Liver (tissue), 9 donors: ENCODE results near the gene ZSWIM4. TPM values are rescaled to one million over a fixed set of nuclear protein-coding genes. Genes with fewer than 3 reads are reported as not detected.

Source experiments
- DNase-seq: peaks from one replicate; pipeline ENCODE4 v3.0.0-alpha.2; 2017; ENCODE audit warnings: low spot score
- H3K27ac ChIP-seq, 2 donors: one replicate each; pipeline ENCODE4 v1.7.0; 2013; ENCODE audit warnings: inconsistent platforms in 2 of 2, low read length in 2 of 2, control low read depth in 1 of 2, low read depth in 1 of 2, mild to moderate bottlenecking in 1 of 2
- H3K27me3 ChIP-seq, 4 donors: one replicate each; pipeline versions ENCODE4 v1.6.1 to v1.7.0; 2013; ENCODE audit warnings: low read length in 3 of 4, inconsistent platforms in 1 of 4, mild to moderate bottlenecking in 1 of 4, moderate library complexity in 1 of 4; ENCODE audit not compliant: control insufficient read depth in 4 of 4, insufficient read depth in 4 of 4
- H3K36me3 ChIP-seq, 4 donors: one replicate each; pipeline versions ENCODE4 v1.6.1 to v1.7.0; 2013; ENCODE audit warnings: low read length in 3 of 4, mild to moderate bottlenecking in 3 of 4, low read depth in 1 of 4, moderate library complexity in 1 of 4; ENCODE audit not compliant: control insufficient read depth in 4 of 4, insufficient read depth in 3 of 4
- H3K4me1 ChIP-seq, 4 donors: one replicate each; pipeline versions ENCODE4 v1.6.1 to v1.7.0; 2013; ENCODE audit warnings: low read length in 3 of 4, mild to moderate bottlenecking in 3 of 4, moderate library complexity in 1 of 4; ENCODE audit not compliant: control insufficient read depth in 4 of 4, insufficient read depth in 4 of 4
- H3K4me3 ChIP-seq, 3 donors: one replicate each; pipeline versions ENCODE4 v1.6.1 to v1.7.0; 2013; ENCODE audit warnings: low read length in 3 of 3, control low read depth in 1 of 3, low read depth in 1 of 3, mild to moderate bottlenecking in 1 of 3
- H3K9ac ChIP-seq, 2 donors: one replicate each; pipeline ENCODE4 v1.7.0; 2013; ENCODE audit warnings: low read length in 2 of 2, mild to moderate bottlenecking in 2 of 2, moderate library complexity in 2 of 2, control low read depth in 1 of 2, low read depth in 1 of 2
- H3K9me3 ChIP-seq, 4 donors: one replicate each; pipeline versions ENCODE4 v1.6.1 to v1.7.0; 2013; ENCODE audit warnings: low read length in 3 of 4; ENCODE audit not compliant: control insufficient read depth in 4 of 4
- FOXA1 ChIP-seq: IDR thresholded peaks from 2 replicates; pipeline ENCODE4 v1.6.1; 2016; ENCODE audit warnings: antibody characterized with exemption
- FOXA2 ChIP-seq: IDR thresholded peaks from 2 replicates; pipeline ENCODE4 v1.6.1; 2016; ENCODE audit warnings: antibody characterized with exemption
- HNF4G ChIP-seq: IDR thresholded peaks from 2 replicates; pipeline ENCODE4 v1.6.1; 2016; ENCODE audit warnings: antibody characterized with exemption
- JUND ChIP-seq, 2 donors: IDR thresholded peaks; 2 replicates each; pipeline ENCODE4 v1.6.1; 2016; ENCODE audit warnings: antibody characterized with exemption in 2 of 2
- NR2F2 ChIP-seq: IDR thresholded peaks from 2 replicates; pipeline ENCODE4 v1.6.1; 2016; ENCODE audit warnings: antibody characterized with exemption
- RXRA ChIP-seq, 2 donors: IDR thresholded peaks; 2 replicates each; pipeline ENCODE4 v1.6.1; 2017 to 2018; ENCODE audit warnings: antibody characterized with exemption in 2 of 2, mild to moderate bottlenecking in 1 of 2
- SP1 ChIP-seq: IDR thresholded peaks from 2 replicates; pipeline ENCODE4 v1.6.1; 2018; ENCODE audit warnings: antibody characterized with exemption, mild to moderate bottlenecking
- YY1 ChIP-seq: IDR thresholded peaks from 2 replicates; pipeline ENCODE4 v1.6.1; 2016; ENCODE audit warnings: antibody characterized with exemption, mild to moderate bottlenecking
- WGBS: extraction: QIAGEN DNeasy Blood & Tissue Kit; methylation state at CpG from one replicate; pipeline ENCODE4 v1.1.7; 2013; 5-methylcytosine and 5-hydroxymethylcytosine counted together
- polyA plus RNA-seq, 2 donors: library from polyadenylated mRNA; stranded (reverse) in 1 of 2; unstranded in 1 of 2; fragments of 200-250 nt in 1 of 2; fragments of >200 nt in 1 of 2; fragmentation: Nextera tagmentation in 1 of 2; extraction: Ambion mirVana in 1 of 2; gene quantifications; one replicate each; pipeline versions ENCODE4 v1.2.1 to v1.2.3, GENCODE V29; 2013 to 2015
- total RNA-seq, 2 donors: library from RNA; depleted of rRNA; stranded (reverse); fragments of >200 nt; gene quantifications; one replicate each; pipeline ENCODE4 v1.2.3, GENCODE V29; 2014
- TF ChIP-seq, protein P1 (sequence below): fragments of 150-350 bp; IDR thresholded peaks from 2 replicates; pipeline ENCODE4 v1.5.1; 2017; ENCODE audit warnings: improper control_type of control experiment, low read depth, low read length; ENCODE audit not compliant: missing input control
- TF ChIP-seq, protein P2 (sequence below): IDR thresholded peaks from 2 replicates; pipeline ENCODE4 v1.6.1; 2016; ENCODE audit warnings: antibody characterized with exemption
- TF ChIP-seq, protein P3 (sequence below): IDR thresholded peaks from 2 replicates; pipeline ENCODE4 v1.6.1; 2016; ENCODE audit warnings: antibody characterized with exemption, mild to moderate bottlenecking
- donor health status: healthy.
- donor health status: healthy.
- donor health status: healthy.
- donor health status: healthy.
- donor health status: healthy.

The ZSWIM4 gene
- total and polyA plus RNA-seq, 4 donors, result 0.14 to 2.2 (median 1.2) TPM

DNA sequence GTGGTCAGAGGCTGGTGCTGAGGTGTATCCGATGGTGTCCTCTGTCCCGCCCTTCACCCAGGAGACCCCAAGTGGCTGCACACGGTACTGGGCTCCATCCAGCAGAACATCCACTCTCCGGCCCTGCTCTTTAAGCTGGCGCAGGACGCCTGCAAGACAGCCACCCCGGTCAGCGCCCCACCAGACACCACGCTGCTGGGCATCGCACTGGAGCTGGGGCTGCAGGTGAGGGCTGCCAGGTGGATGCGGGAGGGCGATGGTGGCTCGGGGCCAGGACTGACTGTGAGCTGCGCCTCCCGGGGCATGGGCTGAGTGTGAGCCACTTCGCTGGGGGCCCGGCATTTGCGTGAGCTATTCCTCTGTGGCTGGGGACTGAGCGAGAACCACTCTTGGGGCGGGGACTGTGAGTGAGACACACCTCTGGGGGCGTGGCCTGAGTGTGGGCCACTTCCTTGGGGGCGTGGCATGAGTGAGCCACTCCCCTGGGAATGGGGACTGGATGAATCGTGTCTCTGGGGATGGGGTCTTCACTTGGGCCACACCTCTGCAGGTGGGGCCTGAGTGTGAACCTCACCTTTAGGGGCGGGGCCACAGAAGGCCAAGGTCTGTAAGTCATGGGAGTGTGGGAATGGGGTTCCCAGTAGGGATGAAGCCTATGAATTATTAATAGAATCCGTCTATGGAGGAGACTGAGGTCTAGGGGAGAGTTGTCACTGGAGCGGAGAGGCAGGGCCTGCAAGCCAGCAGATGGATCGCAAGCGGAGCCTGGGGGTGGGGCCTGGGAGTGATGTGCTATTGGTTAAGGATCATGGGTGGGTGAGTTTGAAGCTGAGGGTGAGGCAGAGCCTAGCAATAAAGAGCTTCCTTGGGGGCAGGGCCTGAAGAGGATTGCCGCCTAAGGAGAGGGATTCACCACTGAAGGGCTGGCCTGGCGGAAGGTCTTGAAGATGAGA lies 30.5 kb downstream of the ZSWIM4 start:
- Histone ChIP-seq H3K4me3 (no peak overlapping the region), H3K9ac (no peak overlapping the region), H3K27ac (no peak overlapping the region), H3K36me3 (peaks cover 0 to 5% (median under 1%) of the 10 kb centered on the region in 4 donors), H3K27me3 (no peaks in the 10 kb centered on the region), H3K4me1 (no peaks in the 10 kb centered on the region), H3K9me3 (no peaks in the 10 kb centered on the region)
- TF ChIP-seq FOXA1 (no peak), YY1 (no peak), RXRA (IDR thresholded peaks at IDR 0.05) (no peak), NR2F2 (no peak)
- TF ChIP-seq, protein P1, sequence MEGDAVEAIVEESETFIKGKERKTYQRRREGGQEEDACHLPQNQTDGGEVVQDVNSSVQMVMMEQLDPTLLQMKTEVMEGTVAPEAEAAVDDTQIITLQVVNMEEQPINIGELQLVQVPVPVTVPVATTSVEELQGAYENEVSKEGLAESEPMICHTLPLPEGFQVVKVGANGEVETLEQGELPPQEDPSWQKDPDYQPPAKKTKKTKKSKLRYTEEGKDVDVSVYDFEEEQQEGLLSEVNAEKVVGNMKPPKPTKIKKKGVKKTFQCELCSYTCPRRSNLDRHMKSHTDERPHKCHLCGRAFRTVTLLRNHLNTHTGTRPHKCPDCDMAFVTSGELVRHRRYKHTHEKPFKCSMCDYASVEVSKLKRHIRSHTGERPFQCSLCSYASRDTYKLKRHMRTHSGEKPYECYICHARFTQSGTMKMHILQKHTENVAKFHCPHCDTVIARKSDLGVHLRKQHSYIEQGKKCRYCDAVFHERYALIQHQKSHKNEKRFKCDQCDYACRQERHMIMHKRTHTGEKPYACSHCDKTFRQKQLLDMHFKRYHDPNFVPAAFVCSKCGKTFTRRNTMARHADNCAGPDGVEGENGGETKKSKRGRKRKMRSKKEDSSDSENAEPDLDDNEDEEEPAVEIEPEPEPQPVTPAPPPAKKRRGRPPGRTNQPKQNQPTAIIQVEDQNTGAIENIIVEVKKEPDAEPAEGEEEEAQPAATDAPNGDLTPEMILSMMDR, result no peak
- TF ChIP-seq, protein P2, sequence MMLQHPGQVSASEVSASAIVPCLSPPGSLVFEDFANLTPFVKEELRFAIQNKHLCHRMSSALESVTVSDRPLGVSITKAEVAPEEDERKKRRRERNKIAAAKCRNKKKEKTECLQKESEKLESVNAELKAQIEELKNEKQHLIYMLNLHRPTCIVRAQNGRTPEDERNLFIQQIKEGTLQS, result no peak
- 93% methylated on average over 30 of the region's 30 CpGs for WGBS
- DNase-seq, result no peak

DNA sequence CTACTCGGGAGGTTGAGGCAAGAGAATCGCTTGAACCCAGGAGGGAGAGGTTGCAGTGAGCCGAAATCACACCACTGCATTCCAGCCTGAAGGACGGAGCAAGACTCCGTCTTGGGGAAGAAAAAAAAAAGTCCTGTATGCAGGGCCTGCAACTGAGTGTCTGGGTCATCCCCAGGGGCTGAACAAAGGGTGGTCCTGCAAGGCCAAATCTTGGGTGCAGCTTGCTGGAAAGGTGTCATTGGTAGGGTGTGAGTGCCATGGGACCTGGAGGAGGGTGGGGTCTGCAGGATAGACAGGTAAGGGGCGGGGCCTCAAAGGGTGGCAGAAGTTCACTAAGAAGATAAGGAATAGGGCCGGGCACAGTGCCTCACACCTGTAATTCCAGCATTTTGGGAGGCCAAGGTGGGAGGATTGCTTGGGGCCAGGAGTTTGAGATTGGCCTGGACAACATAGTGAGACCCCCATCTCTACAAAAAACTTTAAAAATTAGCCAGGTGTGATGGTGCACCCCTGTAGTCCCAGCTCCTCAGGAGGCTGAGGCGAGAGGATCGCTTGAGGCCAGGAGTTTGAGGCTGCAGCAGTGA lies 31.5 kb downstream of the ZSWIM4 start:
- Histone ChIP-seq H3K27me3 (no peaks in the 10 kb centered on the region), H3K36me3 (peaks cover 0 to 5% (median under 1%) of the 10 kb centered on the region in 4 donors), H3K27ac (no peak overlapping the region), H3K4me1 (no peaks in the 10 kb centered on the region), H3K9me3 (no peaks in the 10 kb centered on the region), H3K9ac (no peak overlapping the region), H3K4me3 (no peak overlapping the region)
- TF ChIP-seq JUND (IDR thresholded peaks at IDR 0.05), result no peak
- WGBS, result 96% methylated on average over 9 of the region's 9 CpGs
- no peak for DNase-seq

DNA sequence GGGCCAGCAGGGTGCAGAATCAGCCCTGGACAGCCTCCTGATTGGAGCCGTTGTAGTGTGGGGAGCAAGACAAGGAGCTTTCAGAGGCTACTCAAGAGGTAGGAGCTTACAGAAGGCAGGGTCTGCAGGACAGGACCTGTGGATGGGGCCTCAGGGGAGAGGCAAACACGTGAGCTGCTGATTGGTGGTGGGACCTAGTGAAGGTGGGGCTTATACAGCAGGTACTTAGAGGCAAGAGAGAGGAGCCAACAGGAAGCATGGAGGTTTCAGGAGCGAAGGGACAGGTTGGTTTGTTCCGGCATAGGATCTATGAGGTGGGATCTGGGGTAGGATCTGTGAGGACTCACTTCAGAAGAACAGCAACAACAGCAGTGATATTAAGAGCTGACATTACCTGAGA lies 32.4 kb downstream of the ZSWIM4 start:
- H3K4me3 ChIP-seq, result no peak overlapping the region
- H3K36me3 ChIP-seq, result peaks cover 0 to 5% (median under 1%) of the 10 kb centered on the region in 4 donors
- 89% methylated on average over 4 of the region's 4 CpGs for WGBS
- no peaks in the 10 kb centered on the region for H3K9me3 ChIP-seq
- no peak overlapping the region for H3K9ac ChIP-seq
- no peak overlapping the region for H3K27ac ChIP-seq
- no peak for DNase-seq
- no peaks in the 10 kb centered on the region for H3K4me1 ChIP-seq
- H3K27me3 ChIP-seq, result no peaks in the 10 kb centered on the region
- TF ChIP-seq RXRA (IDR thresholded peaks at IDR 0.05) (no peak), SP1 (no peak), HNF4G (no peak), FOXA2 (no peak)
- TF ChIP-seq, protein P3, sequence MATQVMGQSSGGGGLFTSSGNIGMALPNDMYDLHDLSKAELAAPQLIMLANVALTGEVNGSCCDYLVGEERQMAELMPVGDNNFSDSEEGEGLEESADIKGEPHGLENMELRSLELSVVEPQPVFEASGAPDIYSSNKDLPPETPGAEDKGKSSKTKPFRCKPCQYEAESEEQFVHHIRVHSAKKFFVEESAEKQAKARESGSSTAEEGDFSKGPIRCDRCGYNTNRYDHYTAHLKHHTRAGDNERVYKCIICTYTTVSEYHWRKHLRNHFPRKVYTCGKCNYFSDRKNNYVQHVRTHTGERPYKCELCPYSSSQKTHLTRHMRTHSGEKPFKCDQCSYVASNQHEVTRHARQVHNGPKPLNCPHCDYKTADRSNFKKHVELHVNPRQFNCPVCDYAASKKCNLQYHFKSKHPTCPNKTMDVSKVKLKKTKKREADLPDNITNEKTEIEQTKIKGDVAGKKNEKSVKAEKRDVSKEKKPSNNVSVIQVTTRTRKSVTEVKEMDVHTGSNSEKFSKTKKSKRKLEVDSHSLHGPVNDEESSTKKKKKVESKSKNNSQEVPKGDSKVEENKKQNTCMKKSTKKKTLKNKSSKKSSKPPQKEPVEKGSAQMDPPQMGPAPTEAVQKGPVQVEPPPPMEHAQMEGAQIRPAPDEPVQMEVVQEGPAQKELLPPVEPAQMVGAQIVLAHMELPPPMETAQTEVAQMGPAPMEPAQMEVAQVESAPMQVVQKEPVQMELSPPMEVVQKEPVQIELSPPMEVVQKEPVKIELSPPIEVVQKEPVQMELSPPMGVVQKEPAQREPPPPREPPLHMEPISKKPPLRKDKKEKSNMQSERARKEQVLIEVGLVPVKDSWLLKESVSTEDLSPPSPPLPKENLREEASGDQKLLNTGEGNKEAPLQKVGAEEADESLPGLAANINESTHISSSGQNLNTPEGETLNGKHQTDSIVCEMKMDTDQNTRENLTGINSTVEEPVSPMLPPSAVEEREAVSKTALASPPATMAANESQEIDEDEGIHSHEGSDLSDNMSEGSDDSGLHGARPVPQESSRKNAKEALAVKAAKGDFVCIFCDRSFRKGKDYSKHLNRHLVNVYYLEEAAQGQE, result no peak
